Hematopoietic multipotent progenitor cell treated with erythropoietin and hydrocortisone succinate and interleukin-3 and kit ligand, for 6 days (in vitro differentiated cells): ENCODE results near the gene TMEM248.
"Not testable (repeated sequence)": the region's sequence is repeated elsewhere in the genome, so short reads cannot be mapped to it uniquely, and the experiment has no call there.

ENCODE experiments used
- DNase-seq: peaks from one replicate; pipeline ENCODE4 v3.0.0-alpha.2; 2015

Gene TMEM248

GRCh38 chr7:66952343-66953043, 31.5 kb downstream of the TMEM248 start:
- DNase-seq = no peak

- no peak for DNase-seq
These were observed 32.0 kb downstream of the TMEM248 start for GRCh38 chr7:66953044-66953427.

- no peak for DNase-seq
These were observed 36.7 kb downstream of the TMEM248 start for GRCh38 chr7:66957595-66958290.

GRCh38 chr7:66958538-66959350, 37.7 kb downstream of the TMEM248 start:
- no peak for DNase-seq

- DNase-seq = no peak
These were observed 39.2 kb downstream of the TMEM248 start for GRCh38 chr7:66960192-66960591.

- DNase-seq = no peak
These were observed 40.1 kb downstream of the TMEM248 start for GRCh38 chr7:66961096-66961495.

GRCh38 chr7:66964411-66964810, 43.4 kb downstream of the TMEM248 start:
- DNase-seq = peak; percentile 12

GRCh38 chr7:66967029-66967428, 46.0 kb downstream of the TMEM248 start:
- DNase-seq = peak; percentile 12

- not testable (repeated sequence) for DNase-seq
These were observed 48.0 kb downstream of the TMEM248 start for GRCh38 chr7:66969001-66969400.

GRCh38 chr7:66970310-66970709, 49.3 kb downstream of the TMEM248 start:
- DNase-seq = no peak

- DNase-seq = peak; percentile 35
These were observed 54.1 kb downstream of the TMEM248 start for GRCh38 chr7:66974986-66975590.

GRCh38 chr7:66978312-66978711, 57.3 kb downstream of the TMEM248 start:
- DNase-seq = not testable (repeated sequence)

- DNase-seq = not testable (repeated sequence)
These were observed 58.0 kb downstream of the TMEM248 start for GRCh38 chr7:66979013-66979412.

- DNase-seq = not testable (repeated sequence)
These were observed 59.3 kb downstream of the TMEM248 start for GRCh38 chr7:66980336-66980735.

GRCh38 chr7:66989552-66989951, 68.5 kb downstream of the TMEM248 start:
- DNase-seq = not testable (repeated sequence)

GRCh38 chr7:66994051-66994450, 73.0 kb downstream of the TMEM248 start:
- not testable (repeated sequence) for DNase-seq

- DNase-seq = peak; percentile 84
These were observed 73.6 kb downstream of the TMEM248 start for GRCh38 chr7:66994691-66995049.

- DNase-seq = peak; percentile 99
These were observed 74.2 kb downstream of the TMEM248 start, which contains the start of gene SBDS for GRCh38 chr7:66995050-66995776. Gene SBDS (minus strand): TSS chr7:66995586. CDS start chr7:66995417, 169 bp downstream.

GRCh38 chr7:66996444-66997191, 75.6 kb downstream of the TMEM248 start, which contains the start of gene TYW1:
Gene TYW1 (plus strand): TSS chr7:66996833. CDS start chr7:66996979, 146 bp downstream.
- peak; percentile 99 for DNase-seq

- DNase-seq = not testable (repeated sequence)
These were observed 79.7 kb downstream of the TMEM248 start for GRCh38 chr7:67000601-67001258.

- DNase-seq = not testable (repeated sequence)
These were observed 83.1 kb downstream of the TMEM248 start for GRCh38 chr7:67004145-67004544.
